Spleen (tissue), 7 donors: ENCODE measurements around the gene MEGF8.

Experiments used
- POLR2A ChIP-seq, 3 donors: fragments of 450-650 bp; IDR thresholded peaks; one replicate each; pipeline ENCODE4 v1.5.1; 2017; ENCODE audit warnings: antibody characterized with exemption in 3 of 3, mild to moderate bottlenecking in 1 of 3
- TF ChIP-seq, protein P1 (sequence below), 11 experiments: fragments of 200-600 bp in 7 of 11; fragments of 450-650 bp in 4 of 11; sonication (generic) in 4 of 11; IDR thresholded peaks in 8 of 11; conservative IDR thresholded peaks in 3 of 11; 1 replicate in 7 of 11; 2 replicates in 4 of 11; pipeline versions ENCODE4 v1.4.0 to v1.8.0; 2016 to 2021; ENCODE audit warnings: antibody characterized with exemption in 11 of 11, inconsistent platforms in 4 of 11, mild to moderate bottlenecking in 1 of 11
- donor health status: DM: no; HTN: no; CAD: no; lungs with moderate emphysema.
- donor health status: DM: no; HTN: no; CAD: no.
- donor health status: DM: no; HTN: no; CAD: no.

GRCh38 chr19:42409477-42409876, 84.0 kb downstream of the MEGF8 start:
- TF ChIP-seq, protein P1, sequence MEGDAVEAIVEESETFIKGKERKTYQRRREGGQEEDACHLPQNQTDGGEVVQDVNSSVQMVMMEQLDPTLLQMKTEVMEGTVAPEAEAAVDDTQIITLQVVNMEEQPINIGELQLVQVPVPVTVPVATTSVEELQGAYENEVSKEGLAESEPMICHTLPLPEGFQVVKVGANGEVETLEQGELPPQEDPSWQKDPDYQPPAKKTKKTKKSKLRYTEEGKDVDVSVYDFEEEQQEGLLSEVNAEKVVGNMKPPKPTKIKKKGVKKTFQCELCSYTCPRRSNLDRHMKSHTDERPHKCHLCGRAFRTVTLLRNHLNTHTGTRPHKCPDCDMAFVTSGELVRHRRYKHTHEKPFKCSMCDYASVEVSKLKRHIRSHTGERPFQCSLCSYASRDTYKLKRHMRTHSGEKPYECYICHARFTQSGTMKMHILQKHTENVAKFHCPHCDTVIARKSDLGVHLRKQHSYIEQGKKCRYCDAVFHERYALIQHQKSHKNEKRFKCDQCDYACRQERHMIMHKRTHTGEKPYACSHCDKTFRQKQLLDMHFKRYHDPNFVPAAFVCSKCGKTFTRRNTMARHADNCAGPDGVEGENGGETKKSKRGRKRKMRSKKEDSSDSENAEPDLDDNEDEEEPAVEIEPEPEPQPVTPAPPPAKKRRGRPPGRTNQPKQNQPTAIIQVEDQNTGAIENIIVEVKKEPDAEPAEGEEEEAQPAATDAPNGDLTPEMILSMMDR (IDR thresholded peaks at IDR 0.05 in 8 of 11, conservative IDR thresholded peaks at IDR 0.05 in 3 of 11) = no peak
- no peak for TF ChIP-seq POLR2A (IDR thresholded peaks at IDR 0.05)
